Stimulated activated naive CD8-positive, alpha-beta T cell treated with anti-CD3 and anti-CD28 coated beads, Interleukin-15, Interleukin-2, amounts not matched to agents 100 U/mL and 50 U/mL, for 24 hours (primary cell): ENCODE measurements around the gene NOP53.

Source experiments
- ATAC-seq: fragments of 150-1000 bp; cut with Tn5 transposase; one replicate; pipeline ENCODE4 v1.10.0; 2021
- DNase-seq: peaks from one replicate; pipeline ENCODE4 v3.0.0; 2021

Gene NOP53

DNA sequence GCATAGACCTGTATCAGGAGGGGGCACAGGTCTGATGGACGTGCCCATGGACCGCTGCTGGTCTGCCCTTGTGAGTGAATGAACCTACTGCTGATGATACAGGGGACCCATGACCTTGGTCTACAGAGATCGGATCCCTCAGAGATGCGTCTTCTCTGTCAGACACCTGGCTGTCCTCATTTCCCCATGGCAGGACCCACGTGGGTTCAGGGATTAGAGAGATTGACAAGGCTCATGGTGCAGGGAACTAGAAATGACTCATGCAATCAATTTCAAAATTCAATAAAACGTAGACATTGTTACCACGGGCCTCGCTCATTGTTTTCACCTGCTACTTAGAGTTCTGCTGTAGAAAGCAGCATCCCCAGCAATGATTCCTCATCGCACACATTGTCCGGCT lies 60.0 kb downstream of the NOP53 start:
- DNase-seq (no peak), ATAC-seq (no peak)

DNA sequence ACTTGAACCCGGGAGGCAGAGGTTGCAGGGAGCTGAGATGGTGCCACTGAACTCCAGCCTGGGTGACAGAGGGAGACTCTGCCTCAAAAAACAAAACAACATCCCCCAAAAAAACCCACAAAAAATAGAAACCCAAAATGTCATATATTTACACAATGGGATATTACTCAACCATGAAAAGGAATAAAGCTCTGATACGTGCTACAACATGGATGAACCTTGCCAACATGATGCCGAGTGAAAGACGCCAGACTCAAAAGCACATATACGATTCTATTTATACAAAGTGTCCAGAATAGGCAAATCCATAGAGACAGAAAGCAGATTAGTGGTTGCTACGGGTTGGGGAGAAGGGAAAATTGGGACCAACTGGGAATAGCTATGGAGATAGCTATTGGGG lies 61.1 kb downstream of the NOP53 start:
- no peak for ATAC-seq
- DNase-seq = no peak
